Left lobe of liver (tissue), 1 donor: ENCODE results near the gene DYNC1H1. TPM values are rescaled to one million over a fixed set of nuclear protein-coding genes. Genes with fewer than 3 reads are reported as not detected.

Experiments used
- total RNA-seq: library from RNA; stranded (reverse); gene quantifications from one replicate; pipeline ENCODE4 v1.2.1, GENCODE V29; 2021
- donor health status: DM: no; HTN: yes; CAD: no.

Gene DYNC1H1
- total RNA-seq, 1 donor from 2014 or later, result 118 TPM

Other genes starting within 250 kb of the DYNC1H1 start
- gene PPP2R5C, start 202.9 kb upstream of the DYNC1H1 start, total RNA-seq, result 60.8 TPM
- gene HSP90AA1, start 122.5 kb downstream of the DYNC1H1 start, total RNA-seq, result 113 TPM
- gene WDR20, start 175.3 kb downstream of the DYNC1H1 start, total RNA-seq, result 14.0 TPM